GM21529 (cell line): ENCODE results near the gene LSR.

Experiments
- ATAC-seq: cut with Tn5 transposase; IDR thresholded peaks from one replicate; pipeline ENCODE4 v1.9.1; 2021; ENCODE audit not compliant: unreplicated experiment

The LSR gene

DNA sequence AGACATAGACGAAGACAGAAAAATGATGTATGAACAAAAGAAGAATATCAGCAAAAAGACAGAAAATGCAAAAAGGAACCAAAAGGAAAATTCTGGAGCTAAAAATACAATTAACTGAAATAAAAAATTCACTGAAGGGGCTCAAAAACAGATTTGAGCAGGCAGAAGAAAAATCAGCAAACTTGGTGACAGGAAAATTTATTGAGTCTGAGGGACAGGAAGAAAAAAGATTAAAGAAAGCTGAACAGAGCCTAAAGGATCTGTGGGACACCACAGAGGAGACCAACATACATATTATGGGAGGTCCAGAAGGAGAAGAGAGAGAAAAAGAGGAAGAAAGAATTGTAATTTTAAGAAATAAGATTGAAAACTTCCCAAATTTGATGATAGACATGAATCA, 7.4 kb upstream of the LSR start:
- no peak for ATAC-seq

DNA sequence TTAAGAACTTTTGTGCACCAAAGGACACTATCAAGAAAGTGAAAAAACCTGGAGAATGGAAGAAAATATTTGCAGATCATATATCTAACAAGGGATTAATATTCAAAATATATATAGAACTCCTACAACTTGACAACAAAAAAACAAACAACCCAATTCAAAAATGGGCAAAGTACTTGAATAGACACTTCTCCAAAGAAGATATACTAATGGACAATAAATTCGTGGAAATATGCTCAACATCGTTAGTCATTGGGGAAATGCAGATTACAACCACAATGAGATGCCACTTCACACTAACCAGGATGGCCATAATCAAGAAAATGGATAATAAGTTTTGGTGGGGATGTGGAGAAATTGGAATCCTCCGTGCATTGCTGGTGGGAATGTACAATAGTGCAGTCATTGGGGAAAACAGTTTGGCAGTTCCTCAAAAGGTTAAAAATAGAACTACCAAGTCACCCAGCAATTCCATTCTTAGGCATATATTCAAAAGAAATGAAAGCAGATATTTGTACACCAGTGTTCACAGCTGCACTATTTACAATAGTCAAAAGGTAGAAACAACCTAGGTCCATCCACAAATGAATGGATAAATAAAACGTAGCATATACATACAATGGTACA, 2.2 kb upstream of the LSR start:
- no peak for ATAC-seq

DNA sequence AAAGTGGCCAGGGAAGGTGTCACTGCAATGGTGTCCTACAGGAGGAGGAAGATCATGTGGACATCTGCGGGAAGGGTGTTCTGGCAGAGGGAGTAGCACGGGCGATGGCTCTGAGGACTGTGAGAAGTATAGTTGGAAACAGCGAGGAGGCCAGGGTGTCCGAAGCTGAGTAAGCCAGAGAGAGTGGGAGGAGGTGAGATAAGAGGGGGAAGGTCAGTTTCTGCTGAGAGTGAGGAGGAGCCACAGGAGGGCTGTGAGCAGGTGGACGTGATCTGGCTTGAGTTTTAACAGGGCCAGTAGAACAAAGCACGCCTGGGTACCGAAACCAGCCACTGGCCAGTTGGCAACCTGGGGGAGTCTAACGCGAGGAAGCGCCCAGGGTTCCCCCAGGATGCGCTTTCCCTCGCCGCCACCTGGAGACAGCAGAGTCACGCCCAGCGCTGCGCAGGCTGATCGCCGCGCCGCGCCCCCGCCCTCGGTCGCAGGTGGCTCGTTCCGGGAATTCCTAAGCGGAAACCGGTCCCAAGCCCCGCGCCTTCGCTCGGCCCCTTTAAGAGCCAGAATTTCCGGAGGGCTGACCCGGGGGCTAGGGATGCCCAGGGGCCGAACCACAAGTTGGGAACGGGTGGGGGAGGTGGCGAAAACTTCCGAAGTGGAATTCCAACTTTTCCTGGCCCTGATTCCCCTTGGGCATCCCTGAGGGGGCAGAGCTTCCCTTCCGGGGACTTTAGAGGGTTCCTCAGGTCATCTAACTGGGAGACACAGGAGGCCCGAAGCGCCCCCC, 1.1 kb upstream of the LSR start:
- ATAC-seq, result peak; percentile 51

DNA sequence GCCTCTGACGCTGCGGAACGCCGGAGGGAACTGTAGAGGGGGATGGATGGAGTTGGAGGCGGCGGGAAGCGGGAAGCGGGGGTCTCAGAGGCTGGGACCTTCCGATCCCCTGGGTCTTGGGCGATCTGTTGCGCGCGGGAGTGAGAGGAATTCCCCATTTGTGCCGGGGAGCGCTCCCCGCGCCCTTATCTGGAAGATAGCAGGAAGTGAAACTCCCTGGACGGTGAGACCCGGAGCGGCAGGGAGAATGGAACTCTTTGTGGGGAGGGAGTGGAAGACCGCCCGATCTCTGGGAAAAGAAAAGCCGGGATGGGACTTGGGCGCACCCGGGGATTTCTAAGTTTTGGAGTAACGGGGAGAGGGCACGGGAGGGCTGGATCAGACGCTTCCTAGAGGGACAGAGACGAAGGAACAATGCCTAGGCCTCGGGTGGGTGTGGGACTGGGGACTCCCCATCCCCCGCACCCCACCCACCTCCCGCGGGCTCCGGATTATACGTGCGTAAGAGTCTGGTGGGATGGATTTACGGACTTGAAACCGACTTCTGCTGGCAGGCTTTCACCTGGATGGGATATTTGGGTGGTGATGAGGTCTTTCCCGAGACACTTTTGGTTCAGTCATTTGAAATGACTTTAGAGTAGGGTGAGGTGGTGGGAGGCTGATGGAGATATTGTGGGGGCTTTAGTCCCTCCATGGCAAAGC, 495 bp downstream of the LSR start:
- ATAC-seq, result no peak

DNA sequence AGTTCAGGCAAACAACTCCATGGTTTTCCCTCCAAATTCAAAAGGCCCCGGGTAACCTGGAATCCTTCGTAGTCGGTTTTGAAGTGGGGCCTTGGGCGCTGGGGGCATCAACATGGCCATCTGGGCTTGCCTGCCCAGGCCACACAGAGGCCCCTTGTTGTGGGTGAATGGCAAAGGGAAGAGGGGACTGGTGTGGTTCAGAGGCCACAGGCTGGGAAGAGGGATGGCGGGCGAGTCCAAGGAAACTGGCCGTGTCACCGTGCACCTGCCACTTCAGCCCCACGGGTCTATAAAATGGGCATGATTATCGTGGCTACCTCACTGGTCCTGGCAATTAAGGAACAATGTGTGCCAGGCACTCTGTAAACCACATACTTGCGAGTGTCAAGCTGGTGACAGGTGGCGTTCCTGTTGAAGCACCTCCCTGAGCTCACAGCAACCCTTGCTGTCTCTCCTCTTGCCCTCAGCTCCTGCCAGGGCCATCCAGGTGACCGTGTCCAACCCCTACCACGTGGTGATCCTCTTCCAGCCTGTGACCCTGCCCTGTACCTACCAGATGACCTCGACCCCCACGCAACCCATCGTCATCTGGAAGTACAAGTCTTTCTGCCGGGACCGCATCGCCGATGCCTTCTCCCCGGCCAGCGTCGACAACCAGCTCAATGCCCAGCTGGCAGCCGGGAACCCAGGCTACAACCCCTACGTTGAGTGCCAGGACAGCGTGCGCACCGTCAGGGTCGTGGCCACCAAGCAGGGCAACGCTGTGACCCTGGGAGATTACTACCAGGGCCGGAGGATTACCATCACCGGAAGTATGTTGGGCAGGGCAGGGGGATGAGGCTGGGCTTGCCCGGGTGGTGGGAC, 1.3 kb downstream of the LSR start:
- ATAC-seq, result no peak

DNA sequence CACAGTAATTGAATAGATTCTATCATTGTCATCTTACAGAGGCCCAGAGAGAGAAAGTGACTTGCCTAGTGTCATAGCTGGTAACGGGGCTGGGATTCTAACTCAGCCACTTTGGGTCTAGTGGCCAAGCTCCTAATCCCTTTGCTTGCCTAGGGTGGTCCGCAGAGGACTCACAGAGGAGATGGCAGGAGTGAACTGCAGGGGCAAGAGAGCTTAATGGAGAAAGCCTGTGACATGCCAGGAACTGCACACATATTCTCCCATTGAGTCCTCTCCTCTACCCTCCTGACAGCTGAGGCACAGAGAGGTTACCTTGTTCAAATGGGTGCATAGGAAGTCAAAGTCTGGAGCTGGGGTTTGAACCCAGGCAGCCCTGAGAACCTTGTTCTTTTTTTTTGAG, 2.7 kb downstream of the LSR start:
- ATAC-seq, result no peak

DNA sequence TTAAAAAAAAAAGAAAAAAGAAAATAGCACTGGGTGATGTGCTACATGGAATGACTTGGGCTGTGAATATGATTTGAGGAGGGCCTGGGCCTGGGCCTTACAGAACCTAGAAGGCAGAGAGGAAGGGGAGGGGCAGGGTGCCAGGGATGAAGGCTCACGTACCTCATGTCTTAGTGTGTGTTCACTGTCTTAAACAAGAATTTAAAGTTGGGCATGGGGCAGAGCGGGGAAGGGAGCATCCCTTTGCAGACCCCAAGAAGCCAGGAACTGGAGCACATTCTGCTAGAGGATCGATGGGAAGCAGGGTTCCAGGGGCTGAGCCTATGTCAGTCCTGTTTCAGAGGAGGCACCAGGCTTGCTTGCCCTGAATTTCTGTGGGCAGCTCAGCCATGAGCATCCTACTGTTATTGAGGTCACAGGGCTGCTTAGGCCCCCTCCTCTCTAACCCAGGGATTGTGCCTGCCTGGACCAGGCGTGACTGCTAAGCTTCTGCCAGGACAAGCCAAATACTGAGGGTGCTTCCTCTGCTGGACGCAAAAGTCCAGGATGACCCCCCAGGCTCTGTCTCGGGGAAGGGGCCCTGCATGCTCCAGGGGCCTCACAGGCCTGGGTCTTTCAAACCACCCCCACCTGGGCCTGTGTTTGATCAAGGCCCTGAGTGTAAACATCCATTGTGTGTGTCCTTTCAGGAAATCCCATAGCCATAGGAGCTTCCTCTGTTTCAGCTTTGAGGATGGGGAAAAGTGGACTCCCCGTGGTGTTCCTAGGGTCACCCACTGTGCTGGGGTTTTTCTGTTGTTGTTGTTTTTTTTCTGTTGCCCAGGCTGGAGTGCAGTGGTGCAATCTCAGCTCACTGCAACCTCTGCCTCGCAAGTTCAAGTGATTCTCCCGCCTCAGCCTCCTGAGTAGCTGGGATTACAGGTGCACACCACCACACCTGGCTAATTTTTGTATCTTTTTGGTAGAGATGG, 4.8 kb downstream of the LSR start:
- no peak for ATAC-seq

DNA sequence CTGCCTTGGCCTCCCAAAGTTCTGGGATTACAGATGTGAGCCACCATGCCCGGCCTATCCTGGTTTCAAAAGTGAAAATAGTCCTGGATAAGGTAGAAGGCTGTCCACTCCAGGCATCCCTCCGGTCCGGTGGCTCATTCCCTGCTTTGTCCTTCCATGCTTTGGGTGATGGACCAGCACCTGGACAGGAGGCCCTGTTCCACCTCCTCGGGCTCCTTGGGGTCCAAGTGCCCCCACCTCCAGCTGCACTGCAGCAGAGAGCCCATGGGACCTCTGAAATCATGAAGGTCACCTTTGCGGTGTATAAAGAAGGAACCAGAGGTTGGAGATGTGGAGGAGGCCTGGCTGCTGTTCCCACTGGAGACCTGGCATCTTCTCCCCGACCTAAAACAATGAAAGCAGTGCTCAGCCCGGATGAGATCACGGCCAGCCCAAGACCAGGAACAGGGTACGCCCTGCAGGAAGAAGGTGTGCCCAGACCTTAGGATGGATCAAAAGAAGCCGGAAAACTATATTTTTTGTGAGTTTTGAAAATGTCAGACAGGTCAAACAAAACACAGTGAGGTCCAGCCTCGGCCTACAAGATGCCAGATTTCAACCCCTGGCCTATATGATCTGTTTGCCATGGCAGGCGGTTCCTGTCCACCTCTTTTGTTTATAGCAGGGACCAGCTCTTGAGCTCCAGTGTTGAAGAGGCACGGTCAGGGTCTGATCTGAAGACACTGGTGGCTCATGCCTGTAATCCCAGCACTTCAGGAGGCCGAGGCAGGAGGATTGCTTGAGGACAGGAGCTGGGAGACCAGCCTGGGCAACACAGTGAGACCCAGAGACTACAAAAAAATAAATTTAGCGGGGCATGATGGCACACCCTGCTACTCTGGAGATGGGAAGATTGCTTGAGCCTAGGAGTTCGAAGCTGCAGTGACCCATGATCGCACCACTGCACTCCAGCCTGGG, 5.8 kb downstream of the LSR start:
- ATAC-seq, result no peak

DNA sequence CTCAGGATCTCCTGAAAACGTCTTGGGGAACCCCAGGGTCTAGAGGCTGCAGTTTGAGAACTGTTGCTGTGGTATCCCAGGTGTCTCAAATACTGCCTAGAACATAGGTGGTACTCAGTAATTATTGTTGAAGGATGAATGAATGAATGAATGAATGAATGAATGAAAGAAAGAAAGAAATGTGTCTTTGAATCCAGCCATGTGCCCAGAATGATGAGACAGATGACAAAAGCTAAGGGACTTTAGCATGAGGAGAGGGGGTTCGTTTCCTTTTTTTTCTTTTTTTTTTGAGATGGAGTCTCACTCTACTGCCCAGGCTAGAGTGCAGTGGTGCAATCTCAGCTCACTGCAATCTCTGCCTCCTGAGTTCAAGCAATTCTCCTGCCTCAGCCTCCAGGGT, 7.8 kb downstream of the LSR start:
- ATAC-seq, result no peak

DNA sequence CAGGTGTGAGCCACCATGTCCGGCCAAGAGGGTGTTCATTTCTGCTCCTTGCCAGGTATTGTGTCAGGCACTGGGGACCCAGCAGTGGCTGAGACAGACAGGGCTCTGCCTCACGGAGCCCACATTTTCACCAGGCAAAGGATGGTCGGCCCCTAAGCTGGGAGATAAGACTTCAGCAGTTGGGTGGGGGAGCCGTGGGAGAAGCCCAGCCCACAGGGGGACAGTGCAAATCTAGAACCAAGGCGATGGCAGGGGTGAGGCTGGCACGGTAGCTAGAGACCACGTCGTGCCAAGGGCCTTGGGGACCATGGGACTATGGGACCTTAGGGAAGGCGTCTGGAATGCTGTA, 8.3 kb downstream of the LSR start:
- no peak for ATAC-seq

DNA sequence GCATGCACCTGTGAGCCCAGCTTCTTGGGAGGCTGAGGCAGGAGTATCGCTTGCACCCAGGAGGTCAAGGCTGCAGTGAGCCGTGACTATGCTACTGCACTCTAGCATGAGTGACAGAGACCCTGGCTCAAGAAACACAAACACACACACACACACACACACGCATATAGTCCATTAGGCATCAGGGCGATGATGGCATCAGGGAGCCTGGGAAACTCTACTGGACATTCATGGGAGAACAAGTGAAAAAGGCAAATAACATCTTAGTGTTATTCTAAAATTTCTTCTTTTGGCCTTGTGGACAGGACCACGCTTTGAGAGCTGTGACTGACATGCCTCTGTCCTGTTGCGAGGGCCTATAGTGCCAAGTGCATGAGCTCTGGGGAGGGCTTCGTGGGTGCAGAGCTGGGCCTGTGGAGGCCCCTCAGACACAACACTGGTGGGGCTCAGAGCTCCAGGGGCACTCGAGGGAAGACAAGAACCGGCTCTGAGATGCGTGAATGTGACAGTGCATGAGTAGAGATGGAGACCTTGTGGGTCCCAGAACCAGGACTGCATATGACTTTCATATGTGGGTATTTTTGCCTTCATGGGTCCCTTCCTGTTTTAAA, 12.0 kb downstream of the LSR start:
- ATAC-seq, result no peak

DNA sequence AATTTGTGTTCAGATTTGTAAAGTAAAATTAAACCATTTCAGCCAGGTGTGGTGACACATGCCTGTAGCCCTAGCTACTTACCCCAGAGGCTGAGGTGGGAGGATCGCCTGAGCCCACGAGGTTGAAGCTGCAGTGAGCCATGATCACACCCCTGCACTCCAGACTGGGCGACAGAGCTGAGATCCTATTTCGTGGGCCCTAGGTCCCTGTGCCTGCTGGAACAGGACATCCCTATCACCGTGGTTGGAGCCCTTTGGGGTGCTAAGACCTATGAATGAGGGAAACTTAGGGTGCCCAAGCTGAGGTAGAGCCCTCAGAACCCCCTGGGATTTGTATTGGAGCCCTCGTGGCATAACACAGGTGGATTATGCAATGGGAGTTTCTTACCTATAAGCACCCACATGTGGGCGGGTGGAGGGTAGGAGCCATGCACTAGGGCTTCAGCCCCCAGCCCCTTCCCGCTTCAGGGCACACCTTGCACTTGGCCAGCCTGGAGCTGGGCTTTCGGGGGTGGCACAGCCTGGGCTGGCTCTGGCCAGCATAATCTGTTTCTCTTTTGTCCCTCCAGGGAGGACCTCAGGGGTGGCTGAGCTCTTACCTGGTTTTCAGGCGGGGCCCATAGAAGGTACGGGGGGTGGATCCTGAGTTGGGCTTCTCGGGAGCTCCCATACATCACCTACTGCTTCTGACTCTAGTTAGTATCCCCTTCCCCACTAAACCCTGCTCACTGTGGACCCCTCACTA, 12.7 kb downstream of the LSR start:
- ATAC-seq, result no peak

DNA sequence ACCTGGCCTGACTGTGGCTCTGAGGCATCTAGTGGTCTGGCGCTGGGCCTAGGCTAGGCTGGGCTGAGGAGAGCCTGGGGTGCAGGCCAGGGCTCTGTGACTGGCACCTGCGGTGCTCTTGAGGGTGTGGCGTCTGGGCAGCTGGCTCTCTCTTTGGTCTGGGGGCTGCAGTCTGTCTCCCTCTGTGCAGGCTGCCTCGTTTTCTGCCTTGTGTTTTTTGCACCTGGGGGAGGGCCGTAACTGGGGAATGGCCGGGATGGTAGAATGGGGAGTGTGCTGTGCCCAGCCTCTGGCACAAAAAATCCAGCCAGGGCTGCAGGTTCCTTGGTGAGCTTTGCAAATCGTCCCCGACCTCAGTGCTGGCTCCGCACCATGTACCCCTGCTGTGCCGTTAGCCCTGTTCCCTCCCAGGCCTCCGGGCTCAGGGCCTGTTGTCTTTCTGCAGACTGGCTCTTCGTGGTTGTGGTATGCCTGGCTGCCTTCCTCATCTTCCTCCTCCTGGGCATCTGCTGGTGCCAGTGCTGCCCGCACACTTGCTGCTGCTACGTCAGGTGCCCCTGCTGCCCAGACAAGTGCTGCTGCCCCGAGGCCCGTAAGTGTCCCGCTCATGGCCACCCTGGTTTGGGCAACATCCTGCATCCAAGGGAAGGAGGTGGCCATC, 13.4 kb downstream of the LSR start:
- ATAC-seq, result no peak

DNA sequence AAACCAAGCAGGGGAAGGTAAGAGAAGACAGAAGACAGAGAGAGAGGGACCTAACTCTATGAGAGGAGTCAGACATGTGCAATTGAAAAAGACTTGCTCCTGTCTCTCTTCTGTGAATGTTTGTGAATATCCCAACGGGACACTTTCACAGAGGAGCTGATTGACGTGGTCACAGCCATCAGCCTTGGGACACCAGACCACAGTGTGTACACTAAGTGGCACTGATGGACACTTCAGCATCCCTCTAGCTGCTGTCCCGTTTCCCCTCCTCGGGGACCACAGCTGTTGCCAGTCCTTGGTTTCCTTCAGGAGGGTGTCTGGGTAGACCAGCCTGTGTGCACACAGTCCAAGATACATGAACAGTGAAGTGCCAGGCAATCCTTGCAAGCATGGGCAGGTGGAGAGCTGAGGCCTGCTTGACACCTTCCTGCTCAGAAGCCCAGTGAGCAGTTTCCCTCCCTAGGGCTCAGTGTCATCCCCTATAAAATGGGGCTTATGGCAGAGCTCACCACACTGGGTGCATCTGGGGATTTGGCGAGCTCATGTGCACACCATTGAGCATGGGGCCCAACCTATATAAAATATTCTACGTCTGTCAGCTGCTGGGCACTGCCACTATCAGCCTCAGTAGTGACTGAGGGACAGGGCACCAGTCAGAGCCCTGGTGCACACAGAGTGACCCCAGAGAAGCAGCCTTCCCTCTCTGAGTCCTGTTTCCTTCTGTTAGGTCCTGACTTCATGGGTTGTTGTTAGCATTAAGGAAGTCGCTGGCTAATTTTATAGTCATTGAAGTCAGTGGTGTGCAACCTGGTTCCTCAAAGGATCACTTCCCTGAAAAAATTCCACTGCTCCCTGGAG, 15.7 kb downstream of the LSR start:
- no peak for ATAC-seq

DNA sequence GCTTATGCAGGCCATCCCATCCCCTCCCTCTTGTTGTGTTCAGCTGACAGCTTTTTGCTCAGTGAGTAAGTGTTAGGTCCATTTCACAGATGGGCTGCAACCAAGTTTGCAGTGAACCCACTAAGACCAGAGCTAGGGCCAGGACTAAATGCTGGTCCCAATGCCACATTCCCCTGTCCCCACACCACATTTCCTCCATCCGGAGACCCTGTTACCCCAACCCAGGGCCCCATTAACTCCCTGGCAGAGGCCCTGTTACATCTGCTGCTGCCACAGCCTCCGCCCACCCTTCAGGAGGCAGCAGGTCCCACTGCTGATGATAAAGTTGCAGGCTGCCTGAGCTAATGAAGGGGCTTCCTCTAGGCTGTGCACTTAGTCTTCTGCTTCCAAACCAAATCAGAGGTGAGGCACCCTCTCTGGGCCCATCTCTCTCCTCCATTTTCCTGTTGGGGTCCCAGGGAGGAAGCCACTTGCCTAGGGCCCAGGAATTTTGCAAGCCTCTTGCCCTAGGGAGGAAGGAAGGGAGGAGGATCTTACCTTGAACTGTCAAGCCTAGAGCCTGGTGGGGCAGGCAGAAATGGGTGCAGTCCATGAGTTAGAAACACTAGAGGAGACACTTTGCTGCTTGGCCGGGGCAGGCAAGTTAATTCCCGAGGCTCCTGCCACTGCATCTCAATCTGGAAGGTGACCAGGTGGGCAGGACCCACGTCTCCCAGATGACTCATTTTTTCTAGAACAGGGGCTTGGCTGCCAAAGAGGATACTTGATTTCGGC, 16.5 kb downstream of the LSR start:
- ATAC-seq, result no peak
